Nasal cavity respiratory epithelium epithelial cell of viscerocranial mucosa (primary cell): ENCODE results near the gene CD22. TPM values are rescaled to one million over a fixed set of nuclear protein-coding genes. Genes with fewer than 3 reads are reported as not detected.

Source experiments
- total RNA-seq: library from RNA; depleted of rRNA; stranded (reverse); fragments of >200 nt; gene quantifications from 2 replicates; pipeline ENCODE4 v1.2.3, GENCODE V29; 2014

Gene CD22
- total RNA-seq = 0.34 TPM in 1 of 2 replicates, not detected in the other

DNA sequence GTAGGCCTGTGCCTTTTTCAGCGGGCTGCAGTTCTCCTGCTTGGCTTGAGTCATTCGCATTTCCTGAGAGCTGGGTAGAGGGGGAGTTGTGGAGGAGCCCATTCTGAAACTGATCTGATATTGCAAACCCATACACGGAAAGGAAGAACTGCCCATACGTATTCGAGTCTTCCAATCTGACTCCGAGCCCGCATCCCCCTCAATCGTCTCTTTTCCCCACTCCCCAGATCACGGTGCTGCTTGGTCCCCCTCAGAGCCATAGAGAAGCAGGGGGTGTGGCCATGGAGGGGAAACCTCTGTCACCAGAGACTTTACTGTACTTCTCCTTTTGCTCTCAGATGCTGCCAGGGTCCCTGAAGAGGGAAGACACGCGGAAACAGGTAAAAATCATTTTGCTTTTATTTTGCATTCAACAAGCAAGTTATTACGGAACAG lies at the start of gene CD22:
Gene CD22 (plus strand): TSS at position 337 of the 435 bp plus-strand sequence. CDS start 2,854 bp downstream, outside the sequence.

DNA sequence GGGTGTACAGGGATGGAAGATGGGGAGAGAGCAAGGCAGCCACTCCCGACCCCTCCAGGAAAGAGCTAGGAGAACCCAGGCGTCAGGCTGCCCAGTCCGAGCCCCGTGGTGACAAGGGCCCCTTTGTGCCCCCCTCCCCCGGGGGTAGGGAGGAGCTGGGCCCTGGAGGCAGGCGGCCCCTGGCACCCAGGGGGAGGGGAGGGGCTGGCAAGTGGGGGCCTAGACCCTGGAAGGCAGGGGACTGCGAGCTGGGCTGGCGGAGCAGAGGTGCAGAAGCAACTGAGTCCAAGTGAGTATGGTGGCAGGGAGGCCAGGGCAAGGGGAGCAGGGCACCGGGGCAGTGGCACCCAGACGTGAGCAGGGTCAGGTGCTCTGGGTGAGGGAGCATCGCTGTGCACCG lies 37.1 kb upstream of the CD22 start, which contains the start of gene MAG:
Gene MAG (plus strand): TSS at position 246 of the 400 bp plus-strand sequence. CDS start 3,248 bp downstream, outside the sequence.

DNA sequence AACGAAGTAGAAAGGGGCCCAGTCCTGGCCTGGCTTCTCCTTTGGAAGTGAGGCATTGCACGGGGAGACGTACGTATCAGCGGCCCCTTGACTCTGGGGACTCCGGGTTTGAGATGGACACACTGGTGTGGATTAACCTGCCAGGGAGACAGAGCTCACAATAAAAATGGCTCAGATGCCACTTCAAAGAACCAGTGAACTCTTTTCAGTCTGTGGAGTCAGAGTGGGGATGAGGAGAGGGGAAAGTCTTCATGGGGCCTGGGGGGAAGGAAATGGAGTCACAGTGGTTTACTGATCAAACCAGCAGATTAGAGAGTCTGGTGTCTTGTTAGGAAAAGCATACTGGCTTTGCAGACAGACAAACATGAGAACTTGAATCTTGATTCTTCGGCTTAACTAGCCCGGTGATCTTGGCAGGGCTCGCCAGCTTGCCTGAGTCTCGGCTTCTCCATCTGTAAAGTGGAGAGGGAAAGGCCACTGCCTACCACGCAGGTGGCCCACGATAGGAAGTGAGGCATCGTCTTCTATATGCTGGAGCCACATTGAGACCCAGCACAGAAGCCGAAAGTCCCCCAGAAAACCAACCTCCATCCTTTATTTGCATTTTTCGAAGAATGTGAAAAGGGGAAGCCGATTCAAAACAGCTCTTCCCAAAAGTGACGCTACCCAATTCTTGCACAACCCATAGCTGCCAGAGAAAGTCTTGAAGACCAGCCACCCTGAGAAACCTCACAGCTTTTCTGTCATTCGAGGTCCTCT lies 18.4 kb downstream of the CD22 start, which contains the start of gene FFAR1:
Gene FFAR1 (plus strand): TSS at position 732 of the 759 bp plus-strand sequence. CDS start 3,650 bp downstream, outside the sequence.

DNA sequence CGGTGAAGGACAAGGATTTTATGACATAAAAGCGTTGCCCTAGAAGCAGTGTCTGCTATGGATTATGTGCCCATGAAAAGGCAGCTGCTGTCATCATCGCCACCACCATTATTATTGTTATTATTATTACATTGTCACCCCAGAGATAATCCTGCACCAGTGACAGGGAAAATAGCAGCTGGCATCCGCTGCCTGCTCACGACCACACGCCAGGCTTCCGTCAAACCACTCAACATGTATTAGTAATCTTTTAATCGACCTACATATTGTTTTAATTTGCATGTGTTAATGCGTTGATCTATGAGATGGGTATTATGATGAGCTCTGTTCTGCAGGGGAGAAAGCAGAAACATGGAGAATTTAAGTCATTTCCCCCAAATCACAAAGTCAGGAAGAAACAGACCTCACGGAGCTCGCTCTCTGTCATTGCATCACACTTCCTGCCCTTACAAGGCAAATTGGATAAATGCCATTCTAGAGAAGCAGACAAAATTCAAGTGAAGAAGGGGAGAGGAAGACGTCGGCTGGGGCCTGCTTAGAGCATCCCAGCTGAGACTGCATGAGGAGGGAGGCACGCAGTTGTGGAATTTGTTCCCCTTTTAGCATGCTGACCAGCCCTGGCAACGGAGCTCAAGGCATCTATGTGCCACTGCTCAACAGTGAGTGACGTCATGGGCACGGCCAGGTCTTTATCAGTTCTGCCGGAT lies 29.0 kb downstream of the CD22 start, which contains the start of gene FFAR3:
Gene FFAR3 (plus strand): TSS at position 594 of the 707 bp plus-strand sequence. CDS start 431 bp downstream, outside the sequence.

DNA sequence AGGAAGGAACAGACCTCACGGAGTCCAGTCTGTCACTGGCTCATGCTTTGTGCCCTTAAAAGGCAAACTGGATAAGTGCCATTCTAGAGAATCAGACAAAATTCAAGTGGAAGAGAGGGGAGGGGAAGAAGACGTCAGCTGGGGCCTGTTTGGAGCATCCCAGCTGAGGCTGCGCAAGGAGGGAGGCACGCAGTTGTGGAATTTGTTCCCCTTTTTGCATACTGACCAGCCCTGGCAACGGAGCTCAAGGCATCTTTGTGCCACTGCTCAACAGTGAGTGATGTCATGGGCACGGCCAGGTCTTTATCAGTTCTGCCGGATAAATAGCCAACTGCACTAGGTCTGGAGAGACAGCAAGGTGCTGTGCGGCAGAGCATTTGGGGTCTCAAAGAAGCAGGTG lies 41.7 kb downstream of the CD22 start, which contains the start of gene GPR42:
Gene GPR42 (plus strand): TSS at position 347 of the 400 bp plus-strand sequence. CDS start 292 bp downstream, outside the sequence.

Other genes starting within 250 kb of the CD22 start
- 245 and 275 TPM in 2 replicates for gene FXYD3, start 213.4 kb upstream of the CD22 start, total RNA-seq
- gene LGI4, start 194.1 kb upstream of the CD22 start, total RNA-seq = not detected in 2 replicates
- not detected in 2 replicates for gene FXYD1, start 190.4 kb upstream of the CD22 start, total RNA-seq
- gene FXYD7, start 185.9 kb upstream of the CD22 start, total RNA-seq = not detected in 2 replicates
- gene FXYD5, start 174.5 kb upstream of the CD22 start, total RNA-seq = 13.0 and 18.0 TPM in 2 replicates
- gene FAM187B, start 100.4 kb upstream of the CD22 start, total RNA-seq = not detected in 2 replicates
- gene LSR, start 80.2 kb upstream of the CD22 start, total RNA-seq = 25.6 and 121 TPM in 2 replicates
- 64.6 and 90.3 TPM in 2 replicates for gene USF2, start 60.2 kb upstream of the CD22 start, total RNA-seq
- gene HAMP, start 46.7 kb upstream of the CD22 start, total RNA-seq = not detected in 2 replicates
- not detected in 2 replicates for gene MAG, start 37.0 kb upstream of the CD22 start, total RNA-seq
- gene FFAR1, start 18.7 kb downstream of the CD22 start, total RNA-seq = not detected in 2 replicates
- gene FFAR3, start 29.3 kb downstream of the CD22 start, total RNA-seq = not detected in 2 replicates
- not detected in 2 replicates for gene GPR42, start 41.9 kb downstream of the CD22 start, total RNA-seq
- gene FFAR2, start 119.1 kb downstream of the CD22 start, total RNA-seq = not detected in 2 replicates
- gene KRTDAP, start 161.3 kb downstream of the CD22 start, total RNA-seq = 0.28 and 13.7 TPM in 2 replicates
- gene DMKN, start 184.5 kb downstream of the CD22 start, total RNA-seq = 78.4 and 142 TPM in 2 replicates
- 16.5 and 67.3 TPM in 2 replicates for gene SBSN, start 199.1 kb downstream of the CD22 start, total RNA-seq
- not detected in 2 replicates for gene GAPDHS, start 204.3 kb downstream of the CD22 start, total RNA-seq
- 99.0 and 109 TPM in 2 replicates for gene TMEM147, start 216.4 kb downstream of the CD22 start, total RNA-seq
- not detected in 2 replicates for gene ATP4A, start 234.5 kb downstream of the CD22 start, total RNA-seq